ENCODE results near the gene GALNT5.
"Not testable (repeated sequence)": the region's sequence is repeated elsewhere in the genome, so short reads cannot be mapped to it uniquely, and the experiment has no call there.

Gene GALNT5

DNA sequence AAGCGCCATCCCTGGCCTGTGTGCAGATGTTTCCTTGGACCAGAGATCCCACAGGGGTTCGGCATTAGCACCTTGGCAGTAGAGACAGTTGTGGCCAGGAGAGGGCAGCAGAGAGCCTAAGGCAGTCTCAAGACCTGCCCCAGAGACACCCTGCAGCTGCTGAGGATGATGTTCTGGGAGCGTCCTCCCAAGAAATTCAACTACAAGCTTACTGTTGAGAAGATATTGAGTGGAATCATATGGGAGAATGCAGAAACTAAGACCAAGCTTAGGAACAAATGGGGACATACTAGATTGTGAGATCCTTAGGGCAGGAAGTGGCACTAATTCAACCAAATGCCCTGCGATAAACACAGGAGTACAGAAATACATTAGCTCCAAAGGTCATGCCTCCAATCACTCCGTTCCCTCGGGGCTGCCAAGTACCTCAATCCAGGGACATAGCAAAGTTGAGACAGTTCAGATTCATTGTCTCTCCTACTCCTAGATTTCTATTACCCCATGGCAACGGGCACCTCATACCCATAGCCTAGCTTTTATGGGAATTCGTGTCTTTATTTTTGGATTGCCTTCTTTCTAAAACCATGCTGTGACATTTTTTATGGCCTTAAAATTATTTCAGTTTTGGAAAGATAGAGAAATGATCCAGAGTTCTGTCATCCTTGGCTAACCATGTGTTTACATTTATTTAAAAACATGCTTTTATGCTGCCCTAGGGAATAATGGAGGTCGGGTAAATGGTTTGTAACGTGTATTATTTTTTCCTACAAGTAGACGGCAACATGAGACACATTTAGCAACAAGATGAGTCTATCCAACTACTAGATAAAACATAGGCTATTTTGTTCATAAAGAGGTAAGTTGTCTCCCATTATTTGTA, 70.4 kb downstream of the GALNT5 start:
- DNase-seq: peak; percentile 92 to 94

DNA sequence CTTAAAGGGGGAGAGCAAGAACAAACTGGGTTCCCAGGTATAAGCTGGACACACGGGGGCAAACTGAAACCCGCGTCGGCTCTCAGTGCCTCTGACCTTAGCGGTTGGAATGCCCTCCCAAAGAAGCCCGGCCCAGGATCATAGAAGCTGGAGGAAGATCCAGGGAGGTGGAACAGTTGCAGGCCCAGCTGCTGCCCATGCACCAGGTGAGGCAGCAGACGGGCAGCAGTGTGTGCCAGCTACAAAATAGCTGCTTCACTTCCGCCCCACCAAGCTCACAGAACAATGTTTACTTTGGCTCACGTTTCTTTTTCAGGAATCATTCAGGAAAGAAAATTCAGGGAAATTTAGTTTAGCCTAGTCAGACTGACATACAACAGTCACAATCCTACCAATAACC, 72.0 kb downstream of the GALNT5 start:
- DNase-seq: no peak

DNA sequence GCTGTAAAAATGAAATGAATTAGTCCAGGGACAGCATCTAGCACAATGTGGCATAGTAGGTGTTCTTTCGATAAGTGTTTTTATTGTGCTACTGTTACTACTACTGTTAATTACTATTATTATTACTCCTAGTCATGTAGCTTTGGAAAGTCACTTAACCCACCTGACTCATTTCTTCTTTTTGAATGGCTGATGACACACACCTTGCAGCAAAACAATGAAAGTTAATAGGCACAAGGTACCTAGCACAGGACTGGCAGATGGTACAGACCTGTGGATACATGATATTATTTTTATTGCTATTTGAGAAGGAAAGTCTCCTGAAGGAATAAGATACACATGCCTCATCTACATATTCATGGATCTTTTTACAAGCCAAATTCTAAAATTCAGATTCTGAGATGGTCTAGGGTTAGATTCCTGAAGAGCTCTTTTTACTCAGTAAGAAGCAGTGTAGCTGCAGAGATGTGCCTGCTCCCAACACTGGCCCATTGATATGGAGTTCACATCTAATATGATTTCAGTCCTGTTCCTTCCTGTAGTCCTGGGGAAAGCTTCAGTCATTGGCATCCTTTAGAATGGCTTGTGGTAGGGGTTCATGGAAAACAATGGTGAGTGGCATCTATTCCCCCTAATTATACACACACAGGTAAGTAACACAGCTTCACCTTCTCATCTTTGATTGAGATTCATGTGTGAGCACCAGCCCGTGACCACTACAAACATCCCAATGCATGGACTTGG, 76.0 kb downstream of the GALNT5 start:
- no peak for DNase-seq

DNA sequence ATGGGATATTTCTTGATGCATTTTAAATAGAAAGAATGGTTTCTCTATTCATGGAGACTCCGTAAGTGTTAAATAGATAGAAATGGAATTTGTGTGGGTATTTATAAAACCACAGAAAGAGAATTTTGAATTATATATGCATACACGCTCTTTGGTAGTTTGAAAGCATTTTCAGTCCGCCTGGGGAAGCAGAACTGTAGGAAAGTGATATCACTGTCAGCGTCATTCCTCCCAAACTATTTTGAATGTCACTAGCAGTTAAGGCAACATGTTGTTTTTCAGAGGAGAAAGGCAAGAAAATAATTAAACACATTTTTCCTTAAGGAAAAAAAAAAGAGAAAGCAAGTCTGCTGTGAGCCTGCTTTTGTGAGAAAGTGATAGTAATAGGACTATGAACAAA, 76.8 kb downstream of the GALNT5 start:
- DNase-seq: no peak

DNA sequence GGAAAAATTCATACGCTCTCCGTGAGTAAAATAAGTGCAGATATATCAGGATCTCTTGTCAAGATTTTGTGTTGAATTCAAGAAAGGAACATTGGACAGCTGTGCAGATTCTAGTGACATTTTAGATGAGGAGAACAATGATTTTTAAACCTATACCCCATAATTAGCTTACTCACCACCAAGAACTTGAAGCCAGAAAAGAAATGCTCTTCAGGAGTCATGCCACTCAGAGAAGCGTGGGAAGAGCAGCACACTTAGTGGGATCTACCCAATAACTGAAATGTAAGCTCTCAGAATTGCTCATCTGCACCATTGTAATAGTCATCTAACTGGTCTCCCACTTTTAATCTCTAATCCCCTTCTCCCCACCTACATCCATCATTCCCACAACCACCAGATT, 77.3 kb downstream of the GALNT5 start:
- no peak for DNase-seq

DNA sequence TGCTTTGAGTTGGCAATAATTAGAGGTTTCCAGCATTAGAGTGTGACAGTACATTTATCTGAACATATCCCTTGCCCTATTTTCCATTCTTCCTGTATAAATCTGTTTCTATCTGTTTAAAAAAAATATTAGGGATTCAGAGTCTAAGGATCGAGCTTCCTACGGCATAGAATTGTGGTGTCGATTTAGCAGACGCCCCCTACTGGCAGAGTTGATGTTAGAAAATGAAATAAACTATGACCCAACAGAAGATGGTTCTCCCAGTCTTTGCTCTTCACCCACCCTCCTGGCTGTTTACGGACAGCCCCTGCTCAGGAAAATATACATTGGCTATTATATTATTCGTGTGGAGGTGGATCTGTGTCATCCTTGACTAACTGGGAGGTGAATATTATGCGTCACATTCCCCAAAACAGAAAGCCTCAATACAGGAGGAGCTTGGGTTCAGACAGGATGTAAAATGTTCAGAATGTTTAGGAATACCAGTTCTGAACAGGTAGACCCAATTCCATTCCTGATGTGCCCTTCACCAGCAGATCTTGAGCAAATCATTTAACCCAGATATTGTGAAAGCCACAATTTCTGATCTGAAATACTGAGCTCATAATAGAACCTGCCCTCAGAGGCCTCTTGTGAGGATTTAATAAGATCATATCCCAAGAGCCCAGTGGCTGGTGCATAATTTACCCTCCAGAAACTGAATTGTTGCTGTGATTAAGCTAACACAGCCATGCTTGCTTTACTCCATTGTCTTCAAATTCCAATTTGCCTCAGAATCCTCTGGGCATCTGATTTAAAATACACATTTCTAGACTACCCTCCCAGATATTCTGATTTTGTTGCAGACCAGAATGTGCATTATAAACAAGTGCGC, 78.9 kb downstream of the GALNT5 start:
- peak; percentile 78 to 88 for DNase-seq

DNA sequence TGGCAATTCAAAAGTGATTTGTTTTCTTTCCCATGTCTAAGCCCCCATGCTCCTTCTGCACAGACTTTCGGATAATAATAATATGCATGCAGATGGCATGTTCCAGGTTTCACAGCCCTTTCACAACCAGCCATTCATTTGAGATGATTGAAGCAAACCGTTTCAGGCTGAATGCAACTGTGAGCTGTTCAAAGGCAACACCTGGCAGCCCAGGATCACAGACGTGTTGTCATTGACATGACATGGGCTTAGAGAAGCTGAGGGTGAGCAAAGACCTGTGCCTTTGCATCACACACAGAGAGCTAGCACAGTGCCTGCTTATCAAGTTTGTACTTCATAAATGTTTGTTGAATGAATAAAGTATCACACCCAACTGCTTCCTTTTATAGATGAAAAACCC, 80.5 kb downstream of the GALNT5 start:
- no peak for DNase-seq

DNA sequence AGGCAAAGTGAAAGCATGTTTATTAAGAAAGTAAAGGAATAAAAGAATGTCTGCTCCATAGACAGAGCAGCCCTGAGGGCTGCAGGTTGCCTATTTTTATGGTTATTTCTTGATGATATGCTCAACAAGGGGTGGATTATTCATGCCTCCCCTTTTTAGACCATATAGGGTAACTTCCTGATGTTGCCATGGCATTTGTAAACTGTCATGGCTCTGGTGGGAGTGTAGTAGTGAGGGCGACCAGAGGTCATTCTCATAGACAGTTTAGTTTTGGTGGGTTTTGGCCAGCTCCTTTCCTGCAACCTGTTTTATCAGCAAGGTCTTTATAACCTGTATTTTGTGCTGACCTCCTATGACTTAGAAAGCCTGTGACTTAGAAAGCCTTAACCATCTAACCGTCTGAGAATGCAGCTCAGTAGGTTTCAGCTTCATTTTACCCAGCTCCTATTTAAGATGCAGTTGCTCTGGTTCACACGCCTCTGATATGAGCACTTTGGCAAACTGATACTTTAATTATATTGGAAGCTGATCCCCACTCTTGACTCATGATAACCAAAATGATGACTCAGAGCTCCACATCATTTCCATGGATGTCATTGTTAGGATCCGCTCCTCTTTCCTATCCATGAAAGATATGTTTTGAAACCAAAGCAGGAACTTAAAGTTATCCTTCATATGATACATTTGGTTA, 82.6 kb downstream of the GALNT5 start:
- DNase-seq: no peak

DNA sequence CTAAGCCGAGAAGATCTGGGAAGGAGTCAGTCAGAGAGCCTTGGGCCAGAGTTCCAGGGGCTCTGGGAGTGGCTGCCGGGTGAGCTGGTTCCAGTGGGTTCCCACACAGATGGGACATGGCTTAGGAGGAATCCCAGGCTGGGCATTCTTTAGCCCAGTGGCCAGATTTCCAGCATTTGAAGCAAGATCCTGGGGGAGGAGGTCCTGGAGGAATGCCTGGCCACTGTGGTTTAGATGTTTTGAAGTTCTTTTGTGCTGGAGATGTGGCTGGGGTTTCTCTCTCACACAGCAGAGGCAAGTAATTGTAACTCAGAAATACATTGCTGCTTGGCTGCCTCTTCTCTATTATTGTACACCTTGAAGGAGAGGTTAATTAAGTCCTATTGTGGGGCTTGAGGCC, 83.9 kb downstream of the GALNT5 start:
- not testable (repeated sequence) for DNase-seq

DNA sequence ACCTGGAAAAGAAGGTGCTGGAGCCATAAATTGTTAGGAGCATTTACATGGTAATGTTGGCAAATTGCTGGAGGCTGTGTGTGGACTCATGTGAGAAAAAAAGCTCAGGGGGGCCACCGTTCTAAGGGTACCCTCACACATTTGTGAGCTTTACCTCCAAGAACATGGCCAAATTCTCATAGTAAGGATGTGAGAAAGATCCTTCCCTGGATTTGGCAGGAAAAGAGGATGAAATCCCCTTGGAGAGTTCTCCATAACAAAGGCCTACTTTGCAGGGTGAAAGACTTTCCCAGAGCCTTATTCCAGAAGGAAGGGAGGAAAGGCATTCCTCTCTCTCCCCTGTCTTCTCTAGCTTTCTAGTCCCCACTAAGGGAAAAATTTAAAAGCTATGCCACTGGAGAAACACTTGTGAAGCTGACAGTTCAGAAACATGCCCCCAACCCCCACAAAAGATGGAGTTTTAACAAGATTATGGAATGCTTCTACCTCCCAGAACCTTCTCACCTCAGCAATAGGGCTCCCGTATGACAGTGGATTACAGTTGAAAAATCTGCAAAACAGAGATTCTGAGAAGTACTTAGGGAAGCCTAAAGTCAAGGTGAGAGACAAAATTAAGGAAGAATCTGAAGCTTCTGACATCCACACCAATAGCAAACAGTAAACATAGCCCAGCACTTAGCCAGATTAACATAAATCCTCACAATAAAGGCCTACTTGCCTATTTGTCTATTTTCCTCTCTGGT, 88.3 kb downstream of the GALNT5 start:
- no peak for DNase-seq

DNA sequence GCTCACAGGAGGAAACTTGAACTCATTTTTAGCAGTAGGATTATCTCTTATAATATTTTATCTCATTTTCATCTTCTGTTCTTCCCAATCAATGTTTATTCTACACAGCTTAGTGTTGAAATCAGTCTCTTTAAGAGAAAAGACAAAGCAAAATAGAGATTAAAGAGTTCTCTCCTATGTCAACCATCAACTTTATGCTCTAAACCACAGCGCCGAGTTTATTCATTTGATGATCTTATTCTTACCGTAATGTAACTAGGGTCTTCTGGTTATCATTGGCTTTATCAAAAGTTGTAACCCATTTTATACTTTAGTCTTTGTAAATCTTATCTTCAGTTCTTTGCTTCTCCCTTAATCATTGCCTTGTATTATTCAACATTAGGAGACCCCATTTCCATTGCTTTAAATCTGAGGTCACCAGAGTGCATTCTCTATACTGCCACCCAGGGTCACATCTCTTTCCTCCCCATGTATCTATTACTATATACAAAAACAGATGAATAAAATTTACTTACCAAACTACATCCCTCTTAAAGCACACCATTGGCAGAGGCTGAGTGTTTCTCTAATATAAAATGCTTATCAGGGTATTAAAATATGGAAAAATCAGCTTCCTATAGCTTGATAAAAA, 90.9 kb downstream of the GALNT5 start:
- DNase-seq: no peak

DNA sequence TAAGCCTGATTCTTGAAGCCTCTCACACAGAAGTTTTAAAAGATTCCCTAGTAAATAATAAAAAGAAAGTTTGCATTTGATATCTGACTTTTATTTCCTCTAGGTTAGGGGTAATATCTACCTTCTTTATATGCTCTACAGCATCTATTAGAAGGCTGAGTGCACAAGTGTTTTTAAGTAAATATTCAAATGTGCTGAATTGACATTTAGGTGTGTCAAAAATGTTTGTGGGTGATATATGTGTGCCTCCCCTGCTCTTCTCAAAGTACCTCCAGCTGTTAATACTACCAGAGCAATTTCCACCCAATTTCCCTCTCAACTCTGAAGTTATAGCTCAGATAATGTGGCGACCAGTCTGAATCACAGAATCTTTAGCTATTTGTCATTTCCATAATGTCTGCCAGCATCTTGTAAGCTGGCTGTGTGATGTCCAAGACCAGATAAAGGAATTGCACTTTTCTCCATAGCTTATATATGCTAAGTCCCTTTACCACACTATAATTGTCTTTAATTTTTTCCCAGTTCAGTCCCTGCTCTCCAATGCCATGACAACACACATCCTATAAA, 92.5 kb downstream of the GALNT5 start:
- DNase-seq: no peak

DNA sequence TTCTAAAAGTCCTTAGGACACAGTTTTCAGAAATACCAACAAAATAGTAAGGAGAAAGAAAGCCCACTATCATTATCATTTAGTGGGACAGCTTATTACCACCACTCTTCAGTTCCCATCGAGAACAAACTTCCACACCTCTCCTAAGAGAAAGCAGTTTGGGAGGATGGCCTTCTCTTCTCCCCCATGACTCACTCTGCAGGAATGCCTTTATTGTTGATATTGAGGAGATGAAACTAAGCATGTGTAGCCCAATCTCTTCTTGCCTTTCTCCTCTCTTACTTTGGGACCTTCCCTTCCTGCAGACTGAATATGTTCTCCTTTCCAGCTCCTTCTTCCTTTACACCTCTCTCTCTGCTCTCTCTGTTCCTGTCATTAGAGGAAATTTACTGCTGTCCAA, 98.1 kb downstream of the GALNT5 start:
- no peak for DNase-seq

DNA sequence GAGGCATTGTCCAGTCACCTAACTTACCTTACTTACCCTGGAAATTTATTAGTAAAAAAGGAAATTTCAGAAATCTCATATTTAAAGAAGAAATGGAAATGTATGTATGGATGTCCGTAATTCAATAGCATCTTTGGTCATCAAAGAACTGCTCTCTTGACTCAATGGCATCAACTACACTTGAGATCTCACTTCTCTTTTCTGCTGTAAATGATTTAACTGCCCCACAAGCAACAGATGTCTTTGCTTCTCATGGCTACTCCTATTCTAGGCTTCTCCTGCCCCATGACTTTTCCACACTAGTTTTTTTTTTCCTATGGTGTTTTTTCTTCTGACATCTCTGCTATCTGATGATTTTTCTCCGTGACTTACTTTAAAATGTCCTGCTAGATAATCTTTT, 102.1 kb downstream of the GALNT5 start:
- no peak for DNase-seq

DNA sequence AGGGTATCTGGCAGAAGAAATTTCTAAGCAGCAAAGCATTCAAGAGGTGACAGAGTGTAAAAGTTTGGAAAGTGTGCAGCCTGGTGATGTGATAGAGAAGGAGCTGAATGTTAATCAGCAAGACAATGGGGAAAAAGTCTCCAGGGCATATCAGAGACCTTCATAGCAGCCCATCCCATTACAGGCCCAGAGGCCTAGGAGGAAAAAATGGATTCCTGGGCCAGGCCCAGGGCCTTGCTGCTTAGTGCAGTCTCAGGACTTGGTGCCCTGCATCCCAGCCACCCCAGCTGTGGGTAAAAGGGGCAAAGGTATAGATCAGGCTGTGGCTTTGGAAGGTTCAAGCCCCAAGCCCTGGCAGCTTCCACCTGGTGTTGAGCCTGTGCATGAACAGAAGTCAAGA, 104.0 kb downstream of the GALNT5 start:
- DNase-seq: no peak

DNA sequence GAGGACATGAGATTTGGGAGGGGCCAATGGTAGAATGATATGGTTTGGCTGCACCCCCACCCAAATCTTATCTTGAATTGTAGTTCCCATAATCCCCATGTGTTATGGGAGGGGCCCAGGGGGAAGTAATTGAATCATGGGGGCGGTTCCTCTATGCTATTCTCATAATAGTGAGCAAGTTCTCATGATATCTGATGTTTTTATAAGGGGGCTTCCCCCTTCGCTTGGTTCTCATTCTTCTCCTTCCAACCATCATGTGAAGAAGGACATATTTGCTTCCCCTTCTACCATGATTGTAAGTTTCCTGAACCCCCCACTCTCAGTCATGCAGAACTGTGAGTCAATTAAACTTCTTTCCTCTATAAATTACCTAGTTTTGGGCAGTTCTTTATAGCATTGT, 105.1 kb downstream of the GALNT5 start:
- no peak for DNase-seq

DNA sequence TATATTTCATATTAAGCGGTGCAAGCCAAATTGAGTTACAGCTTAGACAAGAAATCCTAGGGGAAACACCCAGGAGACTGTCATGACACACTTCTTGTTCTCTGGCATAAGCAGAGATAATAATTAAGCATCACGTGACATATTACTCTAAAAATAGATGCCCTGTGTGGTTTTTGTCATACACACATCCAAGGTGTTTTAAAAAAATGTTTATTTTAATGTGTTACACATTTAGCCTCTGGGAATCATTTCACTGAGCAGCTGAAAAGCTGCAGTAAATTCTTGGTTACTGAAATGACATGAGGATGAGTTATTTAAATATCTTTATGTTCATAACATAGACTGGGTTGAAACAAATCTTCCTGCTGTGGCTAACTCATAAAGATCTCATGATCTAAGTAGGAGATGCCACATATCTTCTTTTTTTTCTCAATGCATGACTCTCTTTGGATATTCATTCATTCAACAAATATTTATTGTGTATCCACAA, 106.2 kb downstream of the GALNT5 start:
- DNase-seq: no peak
